KMS-11 (cell line): Measurements from ENCODE around the gene TRAF6.

Experiments
- H2AFZ ChIP-seq: fragments of 200-600 bp; sonication (generic); 2 replicates; pipeline ENCODE4 v1.6.1; 2016; ENCODE audit warnings: antibody characterized with exemption, mixed run types, low read depth
- H3K27ac ChIP-seq: fragments of 200-600 bp; sonication (generic); 2 replicates; pipeline ENCODE4 v1.6.1; 2016; ENCODE audit warnings: mild to moderate bottlenecking, mixed run types
- H3K27me3 ChIP-seq: fragments of 200-600 bp; sonication (generic); 2 replicates; pipeline ENCODE4 v1.6.1; 2017; ENCODE audit warnings: mild to moderate bottlenecking, low read depth, mixed run types, moderate library complexity; ENCODE audit not compliant: insufficient read depth
- H3K36me3 ChIP-seq: fragments of 200-600 bp; sonication (generic); 2 replicates; pipeline ENCODE4 v1.6.1; 2017; ENCODE audit warnings: mild to moderate bottlenecking, mixed run types; ENCODE audit not compliant: insufficient read depth
- H3K4me1 ChIP-seq: fragments of 200-600 bp; sonication (generic); 2 replicates; pipeline ENCODE4 v1.6.1; 2016; ENCODE audit warnings: mild to moderate bottlenecking, low read depth, mixed run types; ENCODE audit not compliant: poor library complexity, severe bottlenecking
- H3K4me2 ChIP-seq: fragments of 200-600 bp; sonication (generic); 2 replicates; pipeline ENCODE4 v1.7.0; 2016; ENCODE audit warnings: mild to moderate bottlenecking, mixed run types
- H3K4me3 ChIP-seq: fragments of 200-600 bp; sonication (generic); IDR thresholded peaks from 2 replicates; pipeline ENCODE4 v1.6.1; 2017; ENCODE audit warnings: low read depth, low read length, mixed read lengths; ENCODE audit not compliant: insufficient read depth
- H3K79me2 ChIP-seq: fragments of 200-600 bp; sonication (generic); 2 replicates; pipeline ENCODE4 v1.6.1; 2016; ENCODE audit warnings: low read depth, mixed run types; ENCODE audit not compliant: insufficient read depth
- H3K9ac ChIP-seq: fragments of 200-600 bp; sonication (generic); 2 replicates; pipeline ENCODE4 v1.6.1; 2016; ENCODE audit warnings: mild to moderate bottlenecking, mixed run types
- H4K20me1 ChIP-seq: fragments of 200-600 bp; sonication (generic); 2 replicates; pipeline ENCODE4 v1.6.1; 2016; ENCODE audit warnings: mild to moderate bottlenecking, mixed run types; ENCODE audit not compliant: insufficient read depth
- TF ChIP-seq, protein P1 (sequence below): fragments of 200-600 bp; sonication (generic); conservative IDR thresholded peaks from 2 replicates; pipeline ENCODE4 v1.6.1; 2017; ENCODE audit warnings: low read depth, mild to moderate bottlenecking, antibody characterized with exemption, low read length, moderate library complexity, mixed read lengths

The TRAF6 gene

GRCh38 chr11:36456156-36456555 is 53.9 kb downstream of the TRAF6 start:
- H3K4me3 ChIP-seq, result no peak overlapping the region
- H3K9ac ChIP-seq, result no peak overlapping the region
- H3K27ac ChIP-seq, result no peak overlapping the region
- H2AFZ ChIP-seq, result no peak overlapping the region
- peaks cover 51% of the 10 kb centered on the region for H3K4me1 ChIP-seq
- H3K27me3 ChIP-seq, result no peaks in the 10 kb centered on the region
- no peak overlapping the region for H3K4me2 ChIP-seq
- H4K20me1 ChIP-seq, result no peaks in the 10 kb centered on the region
- TF ChIP-seq, protein P1, sequence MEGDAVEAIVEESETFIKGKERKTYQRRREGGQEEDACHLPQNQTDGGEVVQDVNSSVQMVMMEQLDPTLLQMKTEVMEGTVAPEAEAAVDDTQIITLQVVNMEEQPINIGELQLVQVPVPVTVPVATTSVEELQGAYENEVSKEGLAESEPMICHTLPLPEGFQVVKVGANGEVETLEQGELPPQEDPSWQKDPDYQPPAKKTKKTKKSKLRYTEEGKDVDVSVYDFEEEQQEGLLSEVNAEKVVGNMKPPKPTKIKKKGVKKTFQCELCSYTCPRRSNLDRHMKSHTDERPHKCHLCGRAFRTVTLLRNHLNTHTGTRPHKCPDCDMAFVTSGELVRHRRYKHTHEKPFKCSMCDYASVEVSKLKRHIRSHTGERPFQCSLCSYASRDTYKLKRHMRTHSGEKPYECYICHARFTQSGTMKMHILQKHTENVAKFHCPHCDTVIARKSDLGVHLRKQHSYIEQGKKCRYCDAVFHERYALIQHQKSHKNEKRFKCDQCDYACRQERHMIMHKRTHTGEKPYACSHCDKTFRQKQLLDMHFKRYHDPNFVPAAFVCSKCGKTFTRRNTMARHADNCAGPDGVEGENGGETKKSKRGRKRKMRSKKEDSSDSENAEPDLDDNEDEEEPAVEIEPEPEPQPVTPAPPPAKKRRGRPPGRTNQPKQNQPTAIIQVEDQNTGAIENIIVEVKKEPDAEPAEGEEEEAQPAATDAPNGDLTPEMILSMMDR, result no peak
- H3K79me2 ChIP-seq, result no peaks in the 10 kb centered on the region
- H3K36me3 ChIP-seq, result no peaks in the 10 kb centered on the region

GRCh38 chr11:36455658-36456111 is 54.4 kb downstream of the TRAF6 start:
- H3K4me3 ChIP-seq, result no peak overlapping the region
- H3K27me3 ChIP-seq, result no peaks in the 10 kb centered on the region
- no peaks in the 10 kb centered on the region for H4K20me1 ChIP-seq
- H3K9ac ChIP-seq, result no peak overlapping the region
- no peak overlapping the region for H3K27ac ChIP-seq
- peaks cover 56% of the 10 kb centered on the region for H3K4me1 ChIP-seq
- no peaks in the 10 kb centered on the region for H3K36me3 ChIP-seq
- TF ChIP-seq, protein P1, result no peak
- no peak overlapping the region for H3K4me2 ChIP-seq
- H2AFZ ChIP-seq, result no peak overlapping the region
- no peaks in the 10 kb centered on the region for H3K79me2 ChIP-seq

DNA sequence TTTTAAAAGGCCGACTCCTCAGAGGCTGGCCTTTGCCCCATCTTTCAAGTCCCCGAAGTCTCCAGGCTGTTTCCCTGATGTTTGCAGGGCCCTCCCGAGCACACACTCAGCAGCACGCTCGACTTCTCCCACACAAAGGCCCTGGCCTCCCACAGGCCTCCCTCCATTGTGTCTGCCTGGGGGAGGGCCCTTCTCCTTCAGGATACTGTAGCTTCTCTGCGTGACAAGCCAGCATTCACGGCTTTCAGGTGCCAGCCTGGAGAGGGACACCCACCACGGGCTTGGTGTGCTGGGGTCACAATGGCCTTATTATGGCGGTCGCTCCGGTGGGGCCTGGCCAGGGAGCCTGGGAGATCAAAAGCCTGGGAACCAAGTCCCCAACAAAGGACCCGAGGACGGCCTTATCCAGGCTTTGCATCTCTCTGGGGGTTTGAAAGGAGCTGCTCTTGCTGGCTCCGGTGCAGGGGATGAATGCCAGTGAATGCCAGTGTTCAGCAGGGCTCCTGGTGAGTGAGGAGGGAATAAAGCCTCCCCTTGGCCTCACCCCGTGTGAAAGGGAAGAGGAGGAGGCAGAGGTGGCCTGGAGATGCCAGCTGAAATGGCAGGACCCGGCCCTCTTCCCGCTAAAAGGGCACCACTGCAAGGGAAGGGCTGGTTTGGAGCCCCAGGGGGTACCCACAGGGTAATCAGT is 55.0 kb downstream of the TRAF6 start:
- TF ChIP-seq, protein P1, result no peak
- Histone ChIP-seq H3K9ac (no peak overlapping the region), H4K20me1 (no peaks in the 10 kb centered on the region), H3K36me3 (no peaks in the 10 kb centered on the region), H2AFZ (no peak overlapping the region), H3K4me3 (no peak overlapping the region), H3K4me1 (peaks cover 62% of the 10 kb centered on the region), H3K4me2 (no peak overlapping the region), H3K27ac (no peak overlapping the region), H3K27me3 (no peaks in the 10 kb centered on the region), H3K79me2 (no peaks in the 10 kb centered on the region)

DNA sequence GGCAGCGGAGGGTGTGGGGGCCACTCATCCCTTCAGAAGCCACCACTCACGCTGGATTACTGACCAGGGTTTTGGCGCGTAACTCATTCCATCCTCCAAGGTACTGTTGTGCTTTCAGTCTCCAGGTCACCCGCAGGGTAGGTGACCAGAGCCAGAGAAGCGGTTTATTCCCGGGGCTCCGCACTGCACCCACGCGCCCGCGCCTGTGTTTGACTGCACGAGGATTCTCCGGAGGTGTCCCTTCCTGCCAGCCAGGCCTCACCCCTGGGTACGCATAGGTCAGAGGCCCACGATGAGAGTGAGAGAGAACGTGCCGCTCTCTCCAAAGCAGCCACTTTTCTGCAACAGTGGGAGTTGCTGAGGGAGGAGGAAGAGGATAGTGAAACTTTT is 55.5 kb downstream of the TRAF6 start:
- H3K27me3 ChIP-seq, result no peaks in the 10 kb centered on the region
- no peak overlapping the region for H3K9ac ChIP-seq
- no peak overlapping the region for H2AFZ ChIP-seq
- no peaks in the 10 kb centered on the region for H3K79me2 ChIP-seq
- no peaks in the 10 kb centered on the region for H3K36me3 ChIP-seq
- no peak overlapping the region for H3K4me2 ChIP-seq
- H4K20me1 ChIP-seq, result no peaks in the 10 kb centered on the region
- peaks cover 67% of the 10 kb centered on the region for H3K4me1 ChIP-seq
- TF ChIP-seq, protein P1, result no peak
- no peak overlapping the region for H3K4me3 ChIP-seq
- H3K27ac ChIP-seq, result no peak overlapping the region
